Erythroblast (primary cell): ENCODE measurements around the gene CHEK2.

Experiments
- GATA1 ChIP-seq: IDR thresholded peaks from 2 replicates; pipeline ENCODE4 v1.6.1; 2011; ENCODE audit warnings: low read depth, mild to moderate bottlenecking, control low read depth, low read length, moderate library complexity
- POLR2A ChIP-seq: IDR thresholded peaks from 2 replicates; pipeline ENCODE4 v1.6.1; 2011; ENCODE audit warnings: mild to moderate bottlenecking, low read length

GRCh38 chr22:28737701-28738100, 3.9 kb downstream of the CHEK2 start:
- TF ChIP-seq POLR2A (no peak), GATA1 (no peak)
